ENCODE data around the gene LINGO3. TPM values are rescaled to one million over a fixed set of nuclear protein-coding genes. Genes with fewer than 3 reads are reported as not detected.

The LINGO3 gene
- total and polyA plus RNA-seq, 2 donors (not counting 1 experiment from before 2014, with no cell fraction given) = 1.1 to 3.9 TPM

Other genes with a start within 250 kb of the LINGO3 start
- 228 and 235 TPM in 2 replicates for gene MOB3A, start 211.8 kb downstream of the LINGO3 start, total RNA-seq
- 186 and 190 TPM in 2 replicates for gene MOB3A, start 211.8 kb downstream of the LINGO3 start, polyA plus RNA-seq
- 80.8 and 93.9 TPM in 2 replicates for gene IZUMO4, start 211.2 kb downstream of the LINGO3 start, total RNA-seq
- 34.8 and 45.9 TPM in 2 replicates for gene IZUMO4, start 211.2 kb downstream of the LINGO3 start, polyA plus RNA-seq
- gene AP3D1, start 156.6 kb downstream of the LINGO3 start, total RNA-seq = 96.4 and 108 TPM in 2 replicates
- gene AP3D1, start 156.6 kb downstream of the LINGO3 start, polyA plus RNA-seq = 109 and 114 TPM in 2 replicates
- 50.5 and 50.6 TPM in 2 replicates for gene DOT1L, start 144.2 kb downstream of the LINGO3 start, total RNA-seq
- gene DOT1L, start 144.2 kb downstream of the LINGO3 start, polyA plus RNA-seq = 23.5 and 25.5 TPM in 2 replicates
- gene PLEKHJ1, start 71.8 kb downstream of the LINGO3 start, total RNA-seq = 82.4 and 86.7 TPM in 2 replicates
- gene PLEKHJ1, start 71.8 kb downstream of the LINGO3 start, polyA plus RNA-seq = 89.2 and 117 TPM in 2 replicates
- gene SF3A2, start 71.3 kb downstream of the LINGO3 start, total RNA-seq = 129 and 140 TPM in 2 replicates
- 98.2 and 113 TPM in 2 replicates for gene SF3A2, start 71.3 kb downstream of the LINGO3 start, polyA plus RNA-seq
- 4.5 and 7.3 TPM in 2 replicates for gene AMH, start 58.8 kb downstream of the LINGO3 start, total RNA-seq
- 1.5 and 1.9 TPM in 2 replicates for gene AMH, start 58.8 kb downstream of the LINGO3 start, polyA plus RNA-seq
- 2.8 and 3.0 TPM in 2 replicates for gene JSRP1, start 51.7 kb downstream of the LINGO3 start, total RNA-seq
- 1.6 and 2.1 TPM in 2 replicates for gene JSRP1, start 51.7 kb downstream of the LINGO3 start, polyA plus RNA-seq
- 0.71 and 0.90 TPM in 2 replicates for gene PEAK3, start 26.0 kb downstream of the LINGO3 start, total RNA-seq
- 0.07 and 0.18 TPM in 2 replicates for gene PEAK3, start 26.0 kb downstream of the LINGO3 start, polyA plus RNA-seq
- gene LSM7, start 20.4 kb upstream of the LINGO3 start, total RNA-seq = 180 and 201 TPM in 2 replicates
- 585 and 820 TPM in 2 replicates for gene LSM7, start 20.4 kb upstream of the LINGO3 start, polyA plus RNA-seq
- 479 and 511 TPM in 2 replicates for gene SPPL2B, start 20.5 kb upstream of the LINGO3 start, total RNA-seq
- gene SPPL2B, start 20.5 kb upstream of the LINGO3 start, polyA plus RNA-seq = 415 and 423 TPM in 2 replicates
- gene TMPRSS9, start 52.1 kb upstream of the LINGO3 start, total RNA-seq = 0.15 TPM in 1 of 2 replicates, not detected in the other
- not detected in 2 replicates for gene TMPRSS9, start 52.1 kb upstream of the LINGO3 start, polyA plus RNA-seq
- gene TIMM13, start 119.4 kb upstream of the LINGO3 start, total RNA-seq = 31.9 and 32.5 TPM in 2 replicates
- 13.0 and 19.4 TPM in 2 replicates for gene TIMM13, start 119.4 kb upstream of the LINGO3 start, polyA plus RNA-seq
- gene LMNB2, start 148.8 kb upstream of the LINGO3 start, total RNA-seq = 20.3 and 20.8 TPM in 2 replicates
- gene LMNB2, start 148.8 kb upstream of the LINGO3 start, polyA plus RNA-seq = 8.8 and 8.9 TPM in 2 replicates
- gene GADD45B, start 168.0 kb upstream of the LINGO3 start, total RNA-seq = 166 and 167 TPM in 2 replicates
- 215 and 261 TPM in 2 replicates for gene GADD45B, start 168.0 kb upstream of the LINGO3 start, polyA plus RNA-seq